H1 (cell line): Measurements from ENCODE around the gene ADCY5. TPM values are rescaled to one million over a fixed set of nuclear protein-coding genes. Genes with fewer than 3 reads are reported as not detected.

Source experiments
- BACH1 ChIP-seq: IDR thresholded peaks from 2 replicates; pipeline ENCODE4 v1.6.1; 2012; ENCODE audit warnings: low read length, improper control_type of control experiment
- CHD7 ChIP-seq: fragments of 300-600 bp; sonication (generic); IDR thresholded peaks from 2 replicates; pipeline ENCODE4 v1.7.1; 2012; ENCODE audit warnings: low read length, moderate library complexity, mild to moderate bottlenecking, inconsistent platforms; ENCODE audit not compliant: insufficient replicate concordance
- EZH2 ChIP-seq: fragments of 200-600 bp; sonication (generic); IDR thresholded peaks from 2 replicates; pipeline ENCODE4 v1.7.1; 2012; ENCODE audit warnings: low read depth, mild to moderate bottlenecking, moderate library complexity, low read length, inconsistent platforms; ENCODE audit not compliant: severe bottlenecking
- FOSL1 ChIP-seq: IDR thresholded peaks from 2 replicates; pipeline ENCODE4 v1.6.1; 2011; ENCODE audit warnings: mild to moderate bottlenecking, low read depth, low read length, moderate library complexity; ENCODE audit not compliant: insufficient read depth
- JUN ChIP-seq: IDR thresholded peaks from 2 replicates; pipeline ENCODE4 v1.6.1; 2011; ENCODE audit warnings: low read depth, mild to moderate bottlenecking, improper control_type of control experiment, low read length
- POU5F1 ChIP-seq: IDR thresholded peaks from 2 replicates; pipeline ENCODE4 v1.6.1; 2011; ENCODE audit warnings: low read depth, mild to moderate bottlenecking, low read length, moderate library complexity
- RNF2 ChIP-seq: fragments of 200-900, 300-1000 bp; sonication (generic); IDR thresholded peaks from 2 replicates; pipeline ENCODE4 v1.7.1; 2016; ENCODE audit warnings: borderline replicate concordance, low read depth, mild to moderate bottlenecking, antibody characterized with exemption, low read length; ENCODE audit not compliant: poor library complexity, severe bottlenecking; ENCODE audit errors: missing control alignments
- SP1 ChIP-seq: IDR thresholded peaks from 2 replicates; pipeline ENCODE4 v1.6.1; 2011; ENCODE audit warnings: low read depth, low read length
- SRF ChIP-seq: IDR thresholded peaks from 2 replicates; pipeline ENCODE4 v1.6.1; 2011; ENCODE audit warnings: mild to moderate bottlenecking, low read depth, low read length, moderate library complexity
- TAF7 ChIP-seq: optimal IDR thresholded peaks from 2 replicates; pipeline ENCODE3; 2011; ENCODE audit warnings: low read depth, mild to moderate bottlenecking, inconsistent platforms, low read length, moderate library complexity, borderline replicate concordance
- polyA plus RNA-seq, 7 experiments: library from polyadenylated mRNA; depleted of rRNA in 3 of 7; stranded (reverse) in 5 of 7; unstranded in 2 of 7; fragments of >200 nt in 5 of 7; fragments of 200-250 nt in 2 of 7; gene quantifications; 1 replicate in 5 of 7; 2 replicates in 1 of 7; 4 replicates in 1 of 7; pipeline versions ENCODE4 v1.2.1 to v1.2.3, GENCODE V29; 2011 to 2013; ENCODE audit warnings: missing spikeins in 2 of 7, mixed read lengths in 2 of 7
- total RNA-seq: library from RNA; stranded (reverse); fragmentation: NEBNext Ultra II Directional; extraction: Animal tissue kit (Norgen Biotek cat#: 25700); gene quantifications from 2 replicates; pipeline ENCODE4 v1.2.1, GENCODE V29; 2021

ADCY5 gene
- total and polyA plus RNA-seq, 2 of the 8 experiments (the other 6 are each of a cell fraction or from before 2014, with no cell fraction given): 18.9 to 40.8 TPM

- no peak for TF ChIP-seq CHD7
- no peak for TF ChIP-seq EZH2
- TF ChIP-seq RNF2: no peak
- TF ChIP-seq SRF: no peak
- TF ChIP-seq BACH1: no peak
- no peak for TF ChIP-seq JUN
- no peak for TF ChIP-seq SP1
- no peak for TF ChIP-seq POU5F1
- no peak for TF ChIP-seq TAF7
- TF ChIP-seq FOSL1: no peak
Observed at GRCh38 chr3:123430266-123430665, 18.6 kb downstream of the ADCY5 start (continued).
